WTC11 (cell line): ENCODE measurements around the gene C12orf56. TPM values are rescaled to one million over a fixed set of nuclear protein-coding genes. Genes with fewer than 3 reads are reported as not detected.

Experiments
- AR ChIP-seq: fragments of 250-450 bp; sonication (Bioruptor Pico); IDR thresholded peaks from 2 replicates; pipeline ENCODE4 v1.9.0; 2021; ENCODE audit warnings: mild to moderate bottlenecking
- ARID4B ChIP-seq: sonication (generic); formaldehyde crosslinking; IDR thresholded peaks from 2 replicates; pipeline ENCODE4 v1.8.0; 2023; ENCODE audit warnings: missing genetic modification reagents, mild to moderate bottlenecking, borderline replicate concordance
- ERG ChIP-seq: fragments of 250-450 bp; sonication (Bioruptor Pico); IDR thresholded peaks from 2 replicates; pipeline ENCODE4 v1.8.0; 2021; ENCODE audit warnings: mild to moderate bottlenecking
- HMGXB4 ChIP-seq: sonication (generic); formaldehyde crosslinking; IDR thresholded peaks from 2 replicates; pipeline ENCODE4 v1.8.1; 2023; ENCODE audit warnings: mild to moderate bottlenecking, moderate library complexity, missing genetic modification reagents
- MYBL2 ChIP-seq: sonication (generic); formaldehyde crosslinking; IDR thresholded peaks from 2 replicates; pipeline ENCODE4 v1.8.1; 2023; ENCODE audit warnings: mild to moderate bottlenecking, moderate library complexity, missing genetic modification reagents
- NR3C1 ChIP-seq: sonication (generic); formaldehyde crosslinking; conservative IDR thresholded peaks from 2 replicates; pipeline ENCODE4 v1.8.1; 2023; ENCODE audit warnings: low read depth, mild to moderate bottlenecking, missing genetic modification reagents
- SMAD3 ChIP-seq: sonication (generic); formaldehyde crosslinking; IDR thresholded peaks from 2 replicates; pipeline ENCODE4 v1.8.0; 2022; ENCODE audit warnings: missing genetic modification reagents, mild to moderate bottlenecking, borderline replicate concordance
- STAT6 ChIP-seq: sonication (generic); formaldehyde crosslinking; conservative IDR thresholded peaks from 2 replicates; pipeline ENCODE4 v1.8.1; 2023; ENCODE audit warnings: mild to moderate bottlenecking, low read depth, missing genetic modification reagents, moderate library complexity
- TCF7 ChIP-seq: sonication (generic); formaldehyde crosslinking; IDR thresholded peaks from 2 replicates; pipeline ENCODE4 v1.8.0; 2022; ENCODE audit warnings: mild to moderate bottlenecking, low read depth, missing genetic modification reagents, moderate library complexity
- ZNF121 ChIP-seq: sonication (generic); formaldehyde crosslinking; IDR thresholded peaks from 2 replicates; pipeline ENCODE4 v1.8.0; 2023; ENCODE audit warnings: missing genetic modification reagents
- ZNF138 ChIP-seq: sonication (generic); formaldehyde crosslinking; conservative IDR thresholded peaks from 2 replicates; pipeline ENCODE4 v1.8.1; 2022; ENCODE audit warnings: mild to moderate bottlenecking, moderate library complexity, missing genetic modification reagents
- ZNF281 ChIP-seq: sonication (generic); formaldehyde crosslinking; IDR thresholded peaks from 2 replicates; pipeline ENCODE4 v1.8.0; 2023; ENCODE audit warnings: mild to moderate bottlenecking, missing genetic modification reagents
- ZNF317 ChIP-seq: sonication (generic); formaldehyde crosslinking; IDR thresholded peaks from 2 replicates; pipeline ENCODE4 v1.8.1; 2023; ENCODE audit warnings: low read depth, mild to moderate bottlenecking, moderate library complexity, missing genetic modification reagents, borderline replicate concordance
- ZNF416 ChIP-seq: fragments of 250-450 bp; sonication (Bioruptor Pico); IDR thresholded peaks from 2 replicates; pipeline ENCODE4 v1.9.0; 2021; ENCODE audit warnings: mild to moderate bottlenecking, inconsistent platforms
- ZNF532 ChIP-seq: fragments of 250-450 bp; sonication (Bioruptor Pico); IDR thresholded peaks from 2 replicates; pipeline ENCODE4 v1.9.0; 2021; ENCODE audit warnings: mild to moderate bottlenecking, borderline replicate concordance
- total RNA-seq: library from RNA; stranded (reverse); gene quantifications from 3 replicates; pipeline ENCODE4 v1.2.3, GENCODE V29; 2021

The C12orf56 gene
- total RNA-seq, 1 experiment from 2014 or later: 2.5 TPM

- TF ChIP-seq ARID4B: peak; percentile 91; the same call in 1 of the 2 replicates
- TF ChIP-seq MYBL2 (CRISPR knock-in tag): peak; percentile 91
- TF ChIP-seq ZNF532 (CRISPR knock-in tag): no peak
- no peak for TF ChIP-seq ZNF317 (CRISPR knock-in tag)
- TF ChIP-seq ZNF138 (CRISPR knock-in tag): no peak
- TF ChIP-seq ZNF281: 0 out of 2 replicates have a peak, but pooled peaks have one; percentile 36
- no peak for TF ChIP-seq NR3C1 (CRISPR knock-in tag)
- TF ChIP-seq HMGXB4 (CRISPR knock-in tag): 0 out of 2 replicates have a peak, but pooled peaks have one; percentile 71
- TF ChIP-seq ZNF416 (CRISPR knock-in tag): no peak
- no peak for TF ChIP-seq ERG (CRISPR knock-in tag)
- no peak for TF ChIP-seq AR (CRISPR knock-in tag)
- no peak for TF ChIP-seq TCF7
- TF ChIP-seq ZNF121 (CRISPR knock-in tag): peak; percentile 26; the same call in 1 of the 2 replicates
- no peak for TF ChIP-seq STAT6
- TF ChIP-seq SMAD3 (CRISPR knock-in tag): no peak
These were observed 168.4 kb downstream of the C12orf56 start, which contains the start of gene KICS2 (continued) for GRCh38 chr12:64222009-64222765.
